Pancreas (tissue), 10 donors: Measurements from ENCODE around the gene GRID1. TPM values are rescaled to one million over a fixed set of nuclear protein-coding genes. Genes with fewer than 3 reads are reported as not detected.

Experiments
- ATAC-seq, 4 donors: fragments of 200-7000 bp; cut with Tn5 transposase; one replicate each; pipeline versions ENCODE4 v1.8.0 to v1.9.1; 2020; ENCODE audit warnings: mild to moderate bottlenecking in 4 of 4, moderate library complexity in 4 of 4
- DNase-seq, 6 donors: peaks; one replicate each; pipeline ENCODE4 v3.0.0-alpha.2; 2020
- FAIRE-seq: peaks from 2 replicates; lab custom pipeline; 2012; peaks lifted over from hg19 to GRCh38; lab: Jason Lieb, UNC
- H3K27ac ChIP-seq, 4 donors: fragments of 200-600 bp; sonication (generic); 1 replicate in 3 of 4; 2 replicates in 1 of 4; pipeline versions ENCODE4 v1.5.0 to v1.8.0; 2020
- H3K27me3 ChIP-seq, 4 donors: fragments of 200-600 bp; one replicate each; pipeline ENCODE4 v1.8.0; 2021
- H3K36me3 ChIP-seq, 3 donors: fragments of 200-600 bp; sonication (generic) in 1 of 3; one replicate each; pipeline versions ENCODE4 v1.5.0 to v1.8.0; 2020 to 2021
- H3K4me1 ChIP-seq, 3 donors: fragments of 200-600 bp; one replicate each; pipeline ENCODE4 v1.8.0; 2021
- H3K4me3 ChIP-seq, 4 donors: fragments of 200-600 bp; sonication (generic) in 2 of 4; one replicate each; pipeline versions ENCODE4 v1.5.0 to v1.8.0; 2020 to 2021
- H3K9me3 ChIP-seq, 4 donors: fragments of 200-600 bp; one replicate each; pipeline ENCODE4 v1.8.0; 2021
- CTCF ChIP-seq, 4 donors: fragments of 200-600 bp; sonication (generic) in 3 of 4; IDR thresholded peaks; one replicate each; pipeline versions ENCODE4 v1.5.0 to v1.8.0; 2021; ENCODE audit warnings: antibody characterized with exemption in 4 of 4
- WGBS, 2 donors: extraction: QIAGEN DNeasy Blood & Tissue Kit; methylation state at CpG; one replicate each; pipeline ENCODE4 v1.1.7; 2013; 5-methylcytosine and 5-hydroxymethylcytosine counted together
- intact Hi-C, 3 donors: fragments of 100-400 bp; cut with DNase I; formaldehyde crosslinking; loops; one replicate each; pipeline versions ENCODE4 v1.11.1 to v1.14.2; 2022
- polyA plus RNA-seq, 2 donors: library from polyadenylated mRNA; stranded (reverse); fragments of 200-250 nt; gene quantifications; one replicate each; pipeline ENCODE4 v1.2.3, GENCODE V29; 2013
- total RNA-seq, 6 donors: library from RNA; stranded (reverse); fragmentation: NEBNext Ultra II Directional in 4 of 6; extraction: Animal tissue kit (Norgen Biotek cat#: 25700) in 4 of 6; gene quantifications; one replicate each; pipeline versions ENCODE4 v1.2.1 to v1.2.4, GENCODE V29; 2021 to 2023
- donor health status: healthy with polysubstance abuse.
- donor health status: DM: no; HTN: no; CAD: no; lungs with moderate emphysema.
- donor health status: DM: no; HTN: no; CAD: no.
- donor health status: control.
- donor health status: control.
- donor health status: Bipolar disorder and iron deficiency.
- donor health status: DM: yes; HTN: yes; CAD: no.
- donor health status: DM: no; HTN: no; CAD: no.
- donor health status: DM: no; HTN: no; CAD: no.
- donor health status: DM: yes; HTN: yes; CAD: no.

Gene GRID1
- total and polyA plus RNA-seq, 8 donors = 0.05 to 1.5 (median 0.91) TPM

GRCh38 chr10:86393362-86393761 lies 26.8 kb upstream of the GRID1 start:
- H3K27me3 ChIP-seq = no peaks in the 10 kb centered on the region
- no peaks in the 10 kb centered on the region for H3K9me3 ChIP-seq
- H3K4me1 ChIP-seq = peaks cover 0 to 3% (median 0%) of the 10 kb centered on the region in 3 donors
- no peak overlapping the region for H3K4me3 ChIP-seq
- no peaks in the 10 kb centered on the region for H3K36me3 ChIP-seq
- intact Hi-C loops = loop anchor here (5.0 to 10.0 kb wide), 3 partner anchors 194 to 201 kb away; no protein-coding TSS in a partner anchor
- DNase-seq = no peak
- 72 to 77% methylated on average over 9 of the region's 9 CpGs for WGBS, 2 donors
- FAIRE-seq = no peak
- TF ChIP-seq CTCF (IDR thresholded peaks at IDR 0.05) = no peak
- ATAC-seq = no peak
- no peak overlapping the region for H3K27ac ChIP-seq

GRCh38 chr10:86392723-86393094 lies 26.1 kb upstream of the GRID1 start:
- 78 to 84% methylated on average over 7 of the region's 7 CpGs for WGBS, 2 donors
- FAIRE-seq = no peak

GRCh38 chr10:86391986-86392722 lies 25.6 kb upstream of the GRID1 start:
- no peak overlapping the region for H3K4me3 ChIP-seq
- H3K36me3 ChIP-seq = no peaks in the 10 kb centered on the region
- H3K4me1 ChIP-seq = peaks cover 0 to 3% (median 0%) of the 10 kb centered on the region in 3 donors
- TF ChIP-seq CTCF (IDR thresholded peaks at IDR 0.05) = no peak
- no peak for DNase-seq
- no peak overlapping the region for H3K27ac ChIP-seq
- H3K27me3 ChIP-seq = no peaks in the 10 kb centered on the region
- intact Hi-C loops = loop anchor here (5.0 to 10.0 kb wide), 3 partner anchors 195 to 203 kb away; no protein-coding TSS in a partner anchor
- 77 to 82% methylated on average over 12 of the region's 12 CpGs for WGBS, 2 donors
- no peak for FAIRE-seq
- no peaks in the 10 kb centered on the region for H3K9me3 ChIP-seq
- no peak for ATAC-seq

More at GRCh38 chr10:86392723-86393094, 26.1 kb upstream of the GRID1 start:
- DNase-seq = no peak
- no peaks in the 10 kb centered on the region for H3K9me3 ChIP-seq
- no peaks in the 10 kb centered on the region for H3K36me3 ChIP-seq
- peaks cover 0 to 3% (median 0%) of the 10 kb centered on the region in 3 donors for H3K4me1 ChIP-seq
- H3K27ac ChIP-seq = no peak overlapping the region
- H3K4me3 ChIP-seq = no peak overlapping the region
- ATAC-seq = no peak
- H3K27me3 ChIP-seq = no peaks in the 10 kb centered on the region
- no peak for TF ChIP-seq CTCF (IDR thresholded peaks at IDR 0.05)
- intact Hi-C loops = loop anchor here (5.0 to 10.0 kb wide), 3 partner anchors 195 to 202 kb away; no protein-coding TSS in a partner anchor

GRCh38 chr10:86391236-86391840 lies 24.7 kb upstream of the GRID1 start:
- TF ChIP-seq CTCF (IDR thresholded peaks at IDR 0.05) = no peak
- no peak overlapping the region for H3K4me3 ChIP-seq
- intact Hi-C loops = loop anchor here (5.0 to 10.0 kb wide), 3 partner anchors 196 to 203 kb away; no protein-coding TSS in a partner anchor
- WGBS, 2 donors = 86 to 91% methylated on average over 8 of the region's 8 CpGs
- H3K27ac ChIP-seq = no peak overlapping the region
- H3K27me3 ChIP-seq = no peaks in the 10 kb centered on the region
- no peaks in the 10 kb centered on the region for H3K9me3 ChIP-seq
- ATAC-seq = no peak
- H3K4me1 ChIP-seq = peaks cover 0 to 3% (median 0%) of the 10 kb centered on the region in 3 donors
- no peak for FAIRE-seq
- no peak for DNase-seq
- no peaks in the 10 kb centered on the region for H3K36me3 ChIP-seq
